Upper lobe of left lung (tissue), 4 donors: ENCODE data around the gene ZNF12.
"Not testable (repeated sequence)": the region's sequence is repeated elsewhere in the genome, so short reads cannot be mapped to it uniquely, and the experiment has no call there.

Source experiments
- CTCF ChIP-seq, 6 experiments: fragments of 450-650 bp in 4 of 6; fragments of 200-600 bp in 2 of 6; sonication (generic) in 2 of 6; IDR thresholded peaks; one replicate each; pipeline ENCODE4 v1.5.1; 2016 to 2019; ENCODE audit warnings: antibody characterized with exemption in 6 of 6
- EP300 ChIP-seq, 4 donors: sonication (generic); formaldehyde crosslinking; IDR thresholded peaks; one replicate each; pipeline ENCODE4 v1.5.1; 2017; ENCODE audit warnings: antibody characterized with exemption in 4 of 4, control low read depth in 2 of 4
- POLR2A ChIP-seq, 4 donors: fragments of 450-650 bp; IDR thresholded peaks; one replicate each; pipeline ENCODE4 v1.5.1; 2016 to 2017; ENCODE audit warnings: antibody characterized with exemption in 4 of 4, mild to moderate bottlenecking in 2 of 4

- TF ChIP-seq CTCF, POLR2A, EP300 (IDR thresholded peaks at IDR 0.05): not testable (repeated sequence)
Observed at GRCh38 chr7:6728893-6729491, 22.2 kb upstream of the ZNF12 start.
